ENCODE measurements around the gene SNAI3.

GRCh38 chr16:88700636-88701482, 14.6 kb upstream of the SNAI3 start:
- TF ChIP-seq PHF8 (conservative IDR thresholded peaks at IDR 0.05; ENCODE audit: low read depth, low read length) (no peak), CTCF (IDR thresholded peaks at IDR 0.05; ENCODE audit: control extremely low read depth in 1 of 3, insufficient read depth in 1 of 3, low read depth in 1 of 3, low read length in 3 of 3) (no peak), BCL11A (IDR thresholded peaks at IDR 0.05; ENCODE audit: low read depth in 2 of 2, low read length in 2 of 2) (no peak), HDAC2 (IDR thresholded peaks at IDR 0.05; ENCODE audit: borderline replicate concordance in 1 of 2, low read depth in 2 of 2, low read length in 2 of 2) (no peak), KDM5A (IDR thresholded peaks at IDR 0.05; ENCODE audit: low read length) (no peak), POLR2A (IDR thresholded peaks at IDR 0.05; ENCODE audit: control extremely low read depth in 1 of 2, low read depth in 2 of 2, low read length in 2 of 2) (no peak), CHD2 (IDR thresholded peaks at IDR 0.05; ENCODE audit: low read length) (no peak), FOSL1 (IDR thresholded peaks at IDR 0.05; ENCODE audit: insufficient read depth, low read depth, low read length) (no peak), POLR2AphosphoS5 (IDR thresholded peaks at IDR 0.05; ENCODE audit: low read depth, low read length) (no peak), CHD1 (IDR thresholded peaks at IDR 0.05; ENCODE audit: low read depth, low read length) (no peak)
- TF ChIP-seq, protein P1, sequence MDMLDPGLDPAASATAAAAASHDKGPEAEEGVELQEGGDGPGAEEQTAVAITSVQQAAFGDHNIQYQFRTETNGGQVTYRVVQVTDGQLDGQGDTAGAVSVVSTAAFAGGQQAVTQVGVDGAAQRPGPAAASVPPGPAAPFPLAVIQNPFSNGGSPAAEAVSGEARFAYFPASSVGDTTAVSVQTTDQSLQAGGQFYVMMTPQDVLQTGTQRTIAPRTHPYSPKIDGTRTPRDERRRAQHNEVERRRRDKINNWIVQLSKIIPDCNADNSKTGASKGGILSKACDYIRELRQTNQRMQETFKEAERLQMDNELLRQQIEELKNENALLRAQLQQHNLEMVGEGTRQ (IDR thresholded peaks at IDR 0.05; ENCODE audit: low read length), result no peak
- TF ChIP-seq, protein P2, sequence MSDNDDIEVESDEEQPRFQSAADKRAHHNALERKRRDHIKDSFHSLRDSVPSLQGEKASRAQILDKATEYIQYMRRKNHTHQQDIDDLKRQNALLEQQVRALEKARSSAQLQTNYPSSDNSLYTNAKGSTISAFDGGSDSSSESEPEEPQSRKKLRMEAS (IDR thresholded peaks at IDR 0.05), result no peak

Data from H1 (cell line).